Activated CD4-positive, CD25-positive, alpha-beta regulatory T cell (primary cell): ENCODE data around the gene ADPRH.

Experiments
- DNase-seq, 4 experiments: peaks; one replicate each; lab custom pipeline; 2025; lab: John Stamatoyannopoulos, UW

The ADPRH gene

GRCh38 chr3:119597548-119598288 lies 18.4 kb downstream of the ADPRH start, which contains the start of gene PLA1A:
Gene PLA1A (plus strand): TSS chr3:119597885. CDS start chr3:119597914, 29 bp downstream.
- DNase-seq, result no peak

- no peak for DNase-seq
These were observed 19.3 kb downstream of the ADPRH start for GRCh38 chr3:119598410-119599098.

- DNase-seq, result no peak
These were observed 20.4 kb downstream of the ADPRH start for GRCh38 chr3:119599558-119600174.

GRCh38 chr3:119600732-119601131 lies 21.4 kb downstream of the ADPRH start:
- no peak for DNase-seq

DNA sequence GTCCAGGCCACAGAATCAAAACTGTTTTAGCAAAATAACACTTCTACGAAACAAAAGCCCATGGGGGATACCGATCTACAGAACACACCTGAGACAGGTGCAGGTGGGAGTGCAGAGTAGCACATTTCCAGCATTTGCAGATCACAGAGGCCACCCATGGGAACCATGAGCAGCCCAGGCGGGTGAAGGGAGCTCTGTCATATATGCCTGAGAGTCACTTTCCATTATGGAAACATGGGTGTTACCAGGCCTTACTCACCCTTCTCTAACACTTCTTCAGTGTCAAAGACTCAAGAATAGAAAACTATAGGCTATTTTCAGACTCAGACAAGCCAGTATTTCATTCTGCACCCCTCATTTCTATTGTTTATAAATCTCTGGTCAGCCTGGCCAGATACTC lies 21.9 kb downstream of the ADPRH start:
- DNase-seq, result no peak

- no peak for DNase-seq
These were observed 23.4 kb downstream of the ADPRH start for GRCh38 chr3:119602676-119603075.

GRCh38 chr3:119604878-119605277 lies 25.6 kb downstream of the ADPRH start:
- no peak for DNase-seq

GRCh38 chr3:119608405-119609000 lies 29.2 kb downstream of the ADPRH start:
- DNase-seq, result no peak

DNA sequence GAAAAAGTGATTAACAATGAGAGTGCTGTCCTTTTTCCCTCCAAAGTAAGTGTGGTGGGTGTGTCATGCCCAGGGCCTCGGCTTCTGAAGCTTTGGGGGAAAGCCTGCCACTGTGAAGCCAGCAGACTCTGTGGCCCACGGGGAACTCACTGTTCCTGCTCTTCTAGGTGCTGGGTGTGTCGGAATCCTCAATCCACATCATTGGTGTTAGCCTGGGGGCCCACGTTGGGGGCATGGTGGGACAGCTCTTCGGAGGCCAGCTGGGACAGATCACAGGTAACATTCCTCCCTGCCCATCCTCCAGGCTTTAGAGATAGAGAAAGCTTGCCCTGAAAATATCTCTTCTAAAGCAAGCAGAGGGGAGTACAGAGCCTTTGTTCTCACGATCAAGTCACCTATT lies 30.0 kb downstream of the ADPRH start:
- no peak for DNase-seq

DNA sequence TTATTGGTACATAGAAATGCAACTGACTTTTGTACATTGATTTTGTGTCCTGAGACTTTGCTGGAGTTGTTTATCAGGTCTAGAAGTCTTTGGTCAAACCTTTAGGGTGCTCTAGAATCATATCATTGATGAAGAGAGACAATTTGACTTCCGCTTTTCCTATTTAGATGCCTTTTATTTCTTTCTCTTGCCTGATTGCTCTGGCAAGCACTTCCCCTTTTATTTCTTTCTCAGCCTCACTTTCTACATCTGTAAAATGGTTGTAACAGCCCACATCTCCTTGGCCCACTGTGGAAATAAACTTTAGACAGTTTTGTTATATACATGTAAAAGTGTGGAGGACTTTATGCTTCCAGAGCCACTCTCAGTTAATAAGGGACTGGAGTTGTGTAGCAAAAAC lies 32.4 kb downstream of the ADPRH start:
- DNase-seq, result no peak

DNA sequence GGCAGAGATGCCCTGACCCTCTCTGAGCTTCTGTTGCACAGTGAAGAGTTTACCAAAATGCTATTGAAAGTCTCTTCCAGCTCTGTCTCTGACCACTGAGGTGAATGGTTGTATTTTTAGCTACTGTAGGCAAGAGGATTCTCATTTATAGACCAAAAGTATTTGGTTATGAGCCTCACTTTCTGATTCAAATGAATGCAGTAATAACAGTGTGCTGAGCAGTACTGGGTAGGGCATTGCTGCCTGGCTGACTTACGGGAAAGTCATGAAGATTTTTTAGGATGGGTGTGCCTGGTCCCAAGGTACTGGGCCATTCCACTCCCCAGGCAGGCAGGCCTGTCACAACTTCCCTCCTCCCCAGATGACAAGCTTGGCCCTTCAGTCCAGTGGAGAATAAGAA lies 33.9 kb downstream of the ADPRH start:
- no peak for DNase-seq

GRCh38 chr3:119613872-119614271 lies 34.6 kb downstream of the ADPRH start:
- no peak for DNase-seq

DNA sequence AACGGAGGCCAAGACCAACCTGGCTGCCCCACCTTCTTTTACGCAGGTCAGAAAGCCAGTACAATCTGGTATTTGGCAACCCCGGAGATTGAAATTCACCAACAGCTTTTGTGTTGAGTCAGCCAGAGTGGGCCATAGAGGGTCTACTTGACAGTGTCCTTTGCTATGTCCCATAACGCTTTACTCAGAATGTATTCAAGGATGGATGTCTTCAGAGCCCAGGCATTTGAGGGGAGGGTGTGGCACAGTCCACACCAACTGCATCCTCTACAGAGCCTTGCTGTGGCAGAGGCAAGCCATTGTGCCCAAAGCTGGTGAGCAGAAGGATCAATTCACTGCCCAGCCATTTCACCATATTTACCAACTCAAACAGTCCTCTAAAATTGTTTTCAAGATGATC lies 36.8 kb downstream of the ADPRH start:
- no peak for DNase-seq

DNA sequence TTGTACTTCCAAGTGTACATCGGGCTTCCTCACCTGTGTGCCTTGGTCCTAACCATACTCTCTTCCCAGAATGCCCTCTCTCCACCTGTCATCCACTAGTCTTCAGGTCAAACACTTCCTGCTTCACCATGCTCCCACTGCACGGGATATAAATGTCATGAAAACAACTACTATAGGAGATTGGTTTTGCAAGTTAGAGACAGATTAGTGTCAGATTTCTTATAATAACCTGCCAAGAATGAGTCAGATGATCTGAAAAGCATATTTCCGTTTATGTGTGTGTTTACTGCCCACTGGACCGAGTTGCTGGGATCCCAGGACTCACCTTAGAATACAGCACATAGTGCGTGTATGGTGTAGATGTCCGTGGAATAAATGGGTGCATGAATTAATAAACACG lies 39.8 kb downstream of the ADPRH start:
- DNase-seq, result no peak

DNA sequence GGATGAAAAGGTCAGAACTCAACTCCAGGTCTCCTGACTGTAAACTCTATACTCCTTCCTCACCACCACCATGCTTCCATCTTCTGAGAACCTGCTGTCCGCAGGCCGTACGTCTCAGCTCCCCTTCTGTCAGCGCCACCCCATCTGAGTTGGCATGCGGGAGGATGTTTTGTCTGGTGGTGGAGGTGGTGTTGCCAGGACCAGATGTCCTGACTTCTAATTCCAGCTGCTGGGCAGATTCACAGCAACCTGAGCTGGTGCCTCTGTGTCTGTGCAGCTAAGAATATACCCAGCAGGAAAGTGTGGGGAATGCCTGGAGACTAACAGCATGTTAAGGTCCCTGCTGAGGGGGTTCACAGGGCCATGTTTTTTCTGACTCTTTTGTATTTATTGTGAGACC lies 41.6 kb downstream of the ADPRH start:
- no peak for DNase-seq

GRCh38 chr3:119624002-119624720 lies 44.9 kb downstream of the ADPRH start:
- DNase-seq, result no peak

- no peak for DNase-seq
These were observed 46.3 kb downstream of the ADPRH start for GRCh38 chr3:119625451-119626153.

DNA sequence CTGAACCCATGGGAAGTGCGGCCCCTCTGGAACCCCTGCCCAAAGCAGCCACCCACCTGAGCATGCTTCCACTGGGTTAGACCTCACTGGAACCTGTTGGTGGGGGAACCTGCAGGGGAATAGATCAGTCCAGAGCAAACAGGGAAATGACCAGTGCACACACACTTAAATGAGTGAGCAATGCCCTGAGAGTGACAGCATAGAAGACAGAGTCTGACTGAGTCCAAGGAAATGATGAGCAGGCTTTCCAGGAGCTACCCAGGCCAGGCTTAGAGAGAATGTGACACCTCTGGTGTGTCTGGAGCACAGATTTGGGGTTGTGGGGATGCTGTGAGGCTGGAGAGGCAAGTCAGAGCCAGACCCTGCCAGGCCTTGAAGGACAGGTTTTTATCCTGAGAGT lies 46.9 kb downstream of the ADPRH start:
- DNase-seq, result no peak

DNA sequence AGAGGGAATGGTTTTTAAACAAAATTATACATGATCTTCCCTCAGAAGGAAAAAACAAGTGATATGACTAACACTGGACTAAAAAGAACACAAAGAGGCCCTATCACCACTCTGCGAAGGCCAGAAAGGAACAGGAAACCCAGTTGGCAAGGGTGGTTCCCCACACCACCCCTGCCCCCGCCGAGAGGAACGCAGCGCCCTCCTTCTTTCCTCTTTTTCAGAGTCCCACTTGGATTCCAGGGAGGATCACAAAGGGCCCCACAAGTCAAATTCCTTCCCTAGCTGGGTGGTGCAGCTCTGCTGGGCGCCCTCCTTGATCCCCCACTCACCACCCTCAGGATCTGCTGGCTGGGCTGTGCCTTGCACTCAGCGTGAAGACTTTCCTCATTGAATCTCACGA lies 48.2 kb downstream of the ADPRH start:
- DNase-seq, result no peak

DNA sequence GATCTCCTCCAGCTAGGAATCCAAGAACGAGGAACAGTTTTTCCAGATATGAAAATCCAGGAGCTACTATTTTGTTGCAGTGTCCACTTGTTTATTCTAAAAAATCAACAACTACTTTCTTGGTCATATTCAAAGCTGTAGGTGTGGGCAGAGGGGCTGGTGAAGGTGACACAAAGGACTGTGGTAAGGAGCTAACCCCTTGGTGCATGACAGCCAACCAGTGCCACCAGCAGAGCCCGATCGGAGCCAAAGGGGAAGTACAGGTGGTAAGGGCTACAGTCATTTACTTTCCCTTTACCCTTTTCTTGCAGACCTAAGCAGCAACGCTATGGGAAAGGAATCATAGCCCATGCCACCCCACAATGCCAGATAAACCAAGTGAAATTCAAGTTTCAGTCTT lies 49.1 kb downstream of the ADPRH start:
- no peak for DNase-seq

- DNase-seq, result no peak
These were observed 49.6 kb downstream of the ADPRH start for GRCh38 chr3:119628816-119629445.
